ENCODE data around the gene TBC1D25. TPM values are rescaled to one million over a fixed set of nuclear protein-coding genes. Genes with fewer than 3 reads are reported as not detected.

Gene TBC1D25
- total RNA-seq, 4 donors from 2014 or later: 8.1 to 27.7 (median 13.3) TPM

- Histone ChIP-seq H3K4me3 (no peak overlapping the region), H3K27ac (no peak overlapping the region), H3K36me3 (no peaks in the 10 kb centered on the region), H3K27me3 (no peaks in the 10 kb centered on the region), H3K4me1 (peaks cover 0 to 5% (median 0%) of the 10 kb centered on the region in 4 donors), H3K9me3 (no peaks in the 10 kb centered on the region)
- WGBS, 2 donors (ENCODE audit: low coverage in 1 of 2): 84% methylated on average over 16 of the region's 16 CpGs; no CpG with 5 or more reads in 1 of the 2 donors
- TF ChIP-seq POLR2AphosphoS5 (IDR thresholded peaks at IDR 0.05) (no peak), EP300 (IDR thresholded peaks at IDR 0.05; ENCODE audit: low read depth) (no peak), CTCF (IDR thresholded peaks at IDR 0.05) (no peak), POLR2A (IDR thresholded peaks at IDR 0.05) (no peak)
- intact Hi-C loops (cut with DNase I; ENCODE audit: low total_unique reads): no loop called here
- in situ Hi-C loops (cut with MboI; ENCODE audit: low pct_ligation_motif_present in 1 of 4, low pct_unique_long_range_greater_than_20kb in 1 of 4, low sequenced_read_pairs in 3 of 4): no loop called here
- DNase-seq: no peak
These were observed 25.2 kb upstream of the TBC1D25 start for GRCh38 chrX:48514126-48514806.

GRCh38 chrX:48514868-48515460, 24.6 kb upstream of the TBC1D25 start:
- WGBS, 2 donors (ENCODE audit: low coverage in 1 of 2): 87% methylated on average over 9 of the region's 9 CpGs; no CpG with 5 or more reads in 1 of the 2 donors
- intact Hi-C loops (cut with DNase I; ENCODE audit: low total_unique reads) (no loop called here), in situ Hi-C loops (cut with MboI; ENCODE audit: low pct_ligation_motif_present in 1 of 4, low pct_unique_long_range_greater_than_20kb in 1 of 4, low sequenced_read_pairs in 3 of 4) (no loop called here)
- H3K9me3 ChIP-seq: no peaks in the 10 kb centered on the region
- DNase-seq: no peak
- no peak for TF ChIP-seq POLR2A (IDR thresholded peaks at IDR 0.05)
- TF ChIP-seq CTCF (IDR thresholded peaks at IDR 0.05): no peak
- TF ChIP-seq EP300 (IDR thresholded peaks at IDR 0.05; ENCODE audit: low read depth): no peak
- TF ChIP-seq POLR2AphosphoS5 (IDR thresholded peaks at IDR 0.05): no peak
- no peaks in the 10 kb centered on the region for H3K27me3 ChIP-seq
- no peak overlapping the region for H3K27ac ChIP-seq
- no peaks in the 10 kb centered on the region for H3K4me1 ChIP-seq
- H3K4me3 ChIP-seq: no peak overlapping the region
- no peaks in the 10 kb centered on the region for H3K36me3 ChIP-seq

- in situ Hi-C loops (cut with MboI; ENCODE audit: low pct_ligation_motif_present in 1 of 4, low pct_unique_long_range_greater_than_20kb in 1 of 4, low sequenced_read_pairs in 3 of 4) (no loop called here), intact Hi-C loops (cut with DNase I; ENCODE audit: low total_unique reads) (no loop called here)
- no peaks in the 10 kb centered on the region for H3K9me3 ChIP-seq
- H3K36me3 ChIP-seq: no peaks in the 10 kb centered on the region
- no peaks in the 10 kb centered on the region for H3K27me3 ChIP-seq
- no peak for DNase-seq
- H3K27ac ChIP-seq: no peak overlapping the region
- TF ChIP-seq POLR2AphosphoS5 (IDR thresholded peaks at IDR 0.05) (no peak), CTCF (IDR thresholded peaks at IDR 0.05) (no peak), EP300 (IDR thresholded peaks at IDR 0.05; ENCODE audit: low read depth) (no peak), POLR2A (IDR thresholded peaks at IDR 0.05) (no peak)
- 82% methylated on average over 10 of the region's 10 CpGs; no CpG with 5 or more reads in 1 of the 2 donors for WGBS, 2 donors (ENCODE audit: low coverage in 1 of 2)
- no peaks in the 10 kb centered on the region for H3K4me1 ChIP-seq
- H3K4me3 ChIP-seq: no peak overlapping the region
These were observed 23.7 kb upstream of the TBC1D25 start for GRCh38 chrX:48515842-48516241.

- no peaks in the 10 kb centered on the region for H3K9me3 ChIP-seq
- TF ChIP-seq POLR2A (IDR thresholded peaks at IDR 0.05) (no peak), CTCF (IDR thresholded peaks at IDR 0.05) (no peak), EP300 (IDR thresholded peaks at IDR 0.05; ENCODE audit: low read depth) (no peak), POLR2AphosphoS5 (IDR thresholded peaks at IDR 0.05) (no peak)
- 81 to 86% methylated on average over 4 to 10 of the region's 10 CpGs for WGBS, 2 donors (ENCODE audit: low coverage in 1 of 2)
- H3K4me3 ChIP-seq: no peak overlapping the region
- intact Hi-C loops (cut with DNase I; ENCODE audit: low total_unique reads): no loop called here
- DNase-seq: no peak
- no peaks in the 10 kb centered on the region for H3K4me1 ChIP-seq
- no peaks in the 10 kb centered on the region for H3K27me3 ChIP-seq
- no peak overlapping the region for H3K27ac ChIP-seq
- no peaks in the 10 kb centered on the region for H3K36me3 ChIP-seq
- in situ Hi-C loops (cut with MboI; ENCODE audit: low pct_ligation_motif_present in 1 of 4, low pct_unique_long_range_greater_than_20kb in 1 of 4, low sequenced_read_pairs in 3 of 4): no loop called here
These were observed 23.2 kb upstream of the TBC1D25 start for GRCh38 chrX:48516285-48516684.

Measured in transverse colon (tissue), 4 donors.